Spleen (tissue), 11 donors: ENCODE data around the gene FBXW8. TPM values are rescaled to one million over a fixed set of nuclear protein-coding genes. Genes with fewer than 3 reads are reported as not detected.

ENCODE experiments used
- DNase-seq: peaks from one replicate; pipeline ENCODE4 v3.0.0-alpha.2; 2020
- H3K27ac ChIP-seq, 8 donors: fragments of 200-600 bp; sonication (generic) in 7 of 8; 1 replicate in 4 of 8; 2 replicates in 4 of 8; pipeline versions ENCODE4 v1.5.0 to v1.8.0; 2016 to 2021; ENCODE audit warnings: inconsistent platforms in 4 of 8, mild to moderate bottlenecking in 4 of 8, moderate library complexity in 1 of 8
- H3K27me3 ChIP-seq, 7 donors: fragments of 200-600 bp; sonication (generic) in 6 of 7; replicated peaks in 1 of 7; 1 replicate in 4 of 7; 2 replicates in 3 of 7; pipeline versions ENCODE4 v1.5.0 to v1.8.0; 2016 to 2021; ENCODE audit warnings: inconsistent platforms in 3 of 7, mild to moderate bottlenecking in 1 of 7
- H3K36me3 ChIP-seq, 6 donors: fragments of 200-600 bp; sonication (generic) in 5 of 6; 1 replicate in 4 of 6; 2 replicates in 2 of 6; pipeline versions ENCODE4 v1.5.0 to v1.8.0; 2016 to 2021; ENCODE audit warnings: inconsistent platforms in 2 of 6
- H3K4me1 ChIP-seq, 6 donors: fragments of 200-600 bp; sonication (generic) in 5 of 6; 1 replicate in 3 of 6; 2 replicates in 3 of 6; pipeline versions ENCODE4 v1.5.0 to v1.8.0; 2016 to 2021; ENCODE audit warnings: inconsistent platforms in 3 of 6
- H3K4me3 ChIP-seq, 8 donors: fragments of 200-600 bp; sonication (generic) in 7 of 8; 1 replicate in 4 of 8; 2 replicates in 4 of 8; pipeline versions ENCODE4 v1.5.0 to v1.8.0; 2016 to 2021; ENCODE audit warnings: inconsistent platforms in 4 of 8, mild to moderate bottlenecking in 4 of 8, moderate library complexity in 2 of 8
- H3K9me3 ChIP-seq, 8 donors: fragments of 200-600 bp; sonication (generic) in 7 of 8; 1 replicate in 4 of 8; 2 replicates in 4 of 8; pipeline versions ENCODE4 v1.5.0 to v1.8.0; 2016 to 2021; ENCODE audit warnings: inconsistent platforms in 4 of 8
- CTCF ChIP-seq, 11 experiments: fragments of 200-600 bp in 7 of 11; fragments of 450-650 bp in 4 of 11; sonication (generic) in 4 of 11; IDR thresholded peaks in 8 of 11; conservative IDR thresholded peaks in 3 of 11; 1 replicate in 7 of 11; 2 replicates in 4 of 11; pipeline versions ENCODE4 v1.4.0 to v1.8.0; 2016 to 2021; ENCODE audit warnings: antibody characterized with exemption in 11 of 11, inconsistent platforms in 4 of 11, mild to moderate bottlenecking in 1 of 11
- POLR2A ChIP-seq, 3 donors: fragments of 450-650 bp; IDR thresholded peaks; one replicate each; pipeline ENCODE4 v1.5.1; 2017; ENCODE audit warnings: antibody characterized with exemption in 3 of 3, mild to moderate bottlenecking in 1 of 3
- POLR2AphosphoS5 ChIP-seq, 3 donors: sonication (generic); formaldehyde crosslinking; IDR thresholded peaks; one replicate each; pipeline ENCODE4 v1.5.1; 2017; ENCODE audit warnings: antibody characterized with exemption in 3 of 3
- WGBS, 5 donors: extraction: QIAGEN DNeasy Blood & Tissue Kit in 3 of 5; methylation state at CpG; one replicate each; pipeline versions ENCODE4 v1.1.5 to v1.1.7; 2013 to 2018; 5-methylcytosine and 5-hydroxymethylcytosine counted together
- intact Hi-C: fragments of 100-400 bp; cut with DNase I; formaldehyde crosslinking; loops from one replicate; pipeline ENCODE4 v1.15.0; 2023; ENCODE audit warnings: low total_unique reads
- polyA plus RNA-seq, 3 donors: library from polyadenylated mRNA; stranded (reverse); fragments of 200-250 nt; gene quantifications; one replicate each; pipeline ENCODE4 v1.2.1, GENCODE V29; 2013
- total RNA-seq, 7 donors: library from RNA; depleted of rRNA in 3 of 7; stranded (reverse); fragments of >200 nt in 3 of 7; fragmentation: NEBNext Ultra II Directional in 4 of 7; extraction: Animal tissue kit (Norgen Biotek cat#: 25700) in 4 of 7; gene quantifications; one replicate each; pipeline versions ENCODE4 v1.1.0 to v1.2.1, GENCODE V29; 2016 to 2021
- donor health status: healthy with polysubstance abuse.
- donor health status: DM: no; HTN: no; CAD: no; lungs with moderate emphysema.
- donor health status: DM: no; HTN: no; CAD: no.
- donor health status: Bipolar disorder and iron deficiency.
- donor health status: healthy.
- donor health status: DM: no; HTN: no; CAD: no.
- donor health status: DM: yes; HTN: yes; CAD: no.

Gene FBXW8
- total and polyA plus RNA-seq, 10 donors, result 2.2 to 17.3 (median 11.8) TPM

GRCh38 chr12:117034249-117034648 lies 123.5 kb downstream of the FBXW8 start:
- H3K36me3 ChIP-seq, result peaks cover 0 to 61% (median 11%) of the 10 kb centered on the region in 6 donors
- no peak overlapping the region for H3K27ac ChIP-seq
- intact Hi-C loops, result no loop called here

GRCh38 chr12:117034701-117035151 lies 124.0 kb downstream of the FBXW8 start:
- peak; percentile 46 for DNase-seq
- no peak overlapping the region for H3K4me3 ChIP-seq
- TF ChIP-seq CTCF (IDR thresholded peaks at IDR 0.05 in 8 of 11, conservative IDR thresholded peaks at IDR 0.05 in 3 of 11), result no peak
- TF ChIP-seq POLR2AphosphoS5 (IDR thresholded peaks at IDR 0.05), result no peak
- TF ChIP-seq POLR2A (IDR thresholded peaks at IDR 0.05), result no peak
- H3K9me3 ChIP-seq, result no peaks in the 10 kb centered on the region
- H3K27ac ChIP-seq, result no peak overlapping the region
- 92 to 95% (median 93%) methylated on average over 13 to 17 of the region's 17 CpGs for WGBS, 5 donors
- H3K27me3 ChIP-seq, result peaks cover 0 to 52% (median 0%) of the 10 kb centered on the region in 7 donors
- H3K4me1 ChIP-seq, result peaks cover 0 to 17% (median 9%) of the 10 kb centered on the region in 6 donors
- intact Hi-C loops, result no loop called here
- peaks cover 0 to 56% (median 8%) of the 10 kb centered on the region in 6 donors for H3K36me3 ChIP-seq

More at GRCh38 chr12:117034249-117034648, 123.5 kb downstream of the FBXW8 start:
- DNase-seq, result peak; percentile 41
- no peaks in the 10 kb centered on the region for H3K9me3 ChIP-seq
- peaks cover 0 to 15% (median 8%) of the 10 kb centered on the region in 6 donors for H3K4me1 ChIP-seq
- 83 to 93% (median 85%) methylated on average over 10 of the region's 10 CpGs for WGBS, 5 donors
- no peak overlapping the region for H3K4me3 ChIP-seq
- peaks cover 0 to 52% (median 0%) of the 10 kb centered on the region in 7 donors for H3K27me3 ChIP-seq
- TF ChIP-seq POLR2AphosphoS5 (IDR thresholded peaks at IDR 0.05) (no peak), POLR2A (IDR thresholded peaks at IDR 0.05) (no peak), CTCF (IDR thresholded peaks at IDR 0.05 in 8 of 11, conservative IDR thresholded peaks at IDR 0.05 in 3 of 11) (no peak)

- WGBS, 5 donors, result 78 to 87% (median 79%) methylated on average over 7 to 8 of the region's 8 CpGs
- intact Hi-C loops, result no loop called here
- H3K4me3 ChIP-seq, result no peak overlapping the region
These were observed 124.5 kb downstream of the FBXW8 start for GRCh38 chr12:117035287-117035686.

More at GRCh38 chr12:117035287-117035686, 124.5 kb downstream of the FBXW8 start:
- Histone ChIP-seq H3K36me3 (peaks cover 0 to 51% (median 5%) of the 10 kb centered on the region in 6 donors), H3K4me1 (peaks cover 0 to 22% (median 9%) of the 10 kb centered on the region in 6 donors), H3K9me3 (no peaks in the 10 kb centered on the region), H3K27ac (no peak overlapping the region), H3K27me3 (peaks cover 0 to 52% (median 0%) of the 10 kb centered on the region in 7 donors)
- TF ChIP-seq POLR2A (IDR thresholded peaks at IDR 0.05), result no peak
- TF ChIP-seq CTCF (IDR thresholded peaks at IDR 0.05 in 8 of 11, conservative IDR thresholded peaks at IDR 0.05 in 3 of 11), result no peak
- TF ChIP-seq POLR2AphosphoS5 (IDR thresholded peaks at IDR 0.05), result no peak
- peak; percentile 34 for DNase-seq
